GM21619 (cell line): ENCODE data around the gene TNFRSF1B.
A peak's percentile ranks its signal among the peaks of the same experiment; 100 is the strongest.

Experiments used
- ATAC-seq: cut with Tn5 transposase; IDR thresholded peaks from one replicate; pipeline ENCODE4 v1.9.1; 2021; ENCODE audit not compliant: unreplicated experiment

The TNFRSF1B gene

GRCh38 chr1:12166834-12167492 lies at the start of gene TNFRSF1B:
TSS of gene TNFRSF1B (plus strand) at chr1:12166991. CDS start at chr1:12167092, 101 bp downstream.
- peak; percentile 36 for ATAC-seq

GRCh38 chr1:12121212-12122003 lies 45.4 kb upstream of the TNFRSF1B start:
- ATAC-seq, result no peak

GRCh38 chr1:12123172-12123571 lies 43.6 kb upstream of the TNFRSF1B start:
- no peak for ATAC-seq

- ATAC-seq, result no peak
These were observed 41.9 kb upstream of the TNFRSF1B start for GRCh38 chr1:12124693-12125421.

GRCh38 chr1:12125422-12126355 lies 41.1 kb upstream of the TNFRSF1B start:
- no peak for ATAC-seq

GRCh38 chr1:12126781-12127180 lies 40.0 kb upstream of the TNFRSF1B start:
- no peak for ATAC-seq

- no peak for ATAC-seq
These were observed 39.5 kb upstream of the TNFRSF1B start for GRCh38 chr1:12127206-12127810.

- ATAC-seq, result no peak
These were observed 38.7 kb upstream of the TNFRSF1B start for GRCh38 chr1:12128120-12128519.

GRCh38 chr1:12129624-12130023 lies 37.2 kb upstream of the TNFRSF1B start:
- ATAC-seq, result no peak

- ATAC-seq, result no peak
These were observed 36.2 kb upstream of the TNFRSF1B start for GRCh38 chr1:12130466-12131130.

- ATAC-seq, result no peak
These were observed 34.7 kb upstream of the TNFRSF1B start for GRCh38 chr1:12132078-12132477.

- no peak for ATAC-seq
These were observed 32.1 kb upstream of the TNFRSF1B start for GRCh38 chr1:12134716-12135115.

- no peak for ATAC-seq
These were observed 31.2 kb upstream of the TNFRSF1B start for GRCh38 chr1:12135612-12136011.

- ATAC-seq, result no peak
These were observed 29.7 kb upstream of the TNFRSF1B start for GRCh38 chr1:12136916-12137610.

GRCh38 chr1:12138196-12139168 lies 28.3 kb upstream of the TNFRSF1B start:
- no peak for ATAC-seq

- no peak for ATAC-seq
These were observed 26.8 kb upstream of the TNFRSF1B start for GRCh38 chr1:12140016-12140415.

- ATAC-seq, result no peak
These were observed 26.2 kb upstream of the TNFRSF1B start for GRCh38 chr1:12140515-12141162.
